K562 (cell line): Measurements from ENCODE around the gene KCNJ14. TPM values are rescaled to one million over a fixed set of nuclear protein-coding genes. Genes with fewer than 3 reads are reported as not detected.
A peak's percentile ranks its signal among the peaks of the same experiment; 100 is the strongest.

ENCODE experiments used
- RBM34 ChIP-seq: fragments of 200-400 bp; formaldehyde crosslinking; IDR thresholded peaks from 2 replicates; pipeline ENCODE4 v1.6.1; 2018; ENCODE audit warnings: low read length, borderline replicate concordance; ENCODE audit not compliant: insufficient read depth
- ZNF384 ChIP-seq: IDR thresholded peaks from 2 replicates; pipeline ENCODE4 v1.6.1; 2012; ENCODE audit warnings: low read depth, low read length, improper control_type of control experiment
- ZNF408 ChIP-seq: fragments of 250-450 bp; sonication (Bioruptor Pico); IDR thresholded peaks from 2 replicates; pipeline ENCODE4 v1.4.0; 2020; ENCODE audit warnings: low read depth, mild to moderate bottlenecking, moderate library complexity
- polyA plus RNA-seq, 8 experiments: library from polyadenylated mRNA; depleted of rRNA in 4 of 8; stranded (reverse) in 5 of 8; unstranded in 3 of 8; fragments of >200 nt; fragmentation: Nextera tagmentation in 2 of 8; fragmentation: Illumina TruSeq in 1 of 8; extraction: Ambion mirVana in 2 of 8; extraction: Trizol in 1 of 8; gene quantifications; 2 replicates each; pipeline versions ENCODE4 v1.2.1 to v1.2.3, GENCODE V29; 2011 to 2014; ENCODE audit warnings: inconsistent platforms in 1 of 8, missing spikeins in 1 of 8
- total RNA-seq, 7 experiments: library from RNA; depleted of rRNA in 6 of 7; stranded (reverse); fragments of >200 nt in 6 of 7; fragmentation: Illumina TruSeq in 2 of 7; extraction: Trizol in 2 of 7; gene quantifications; 2 replicates each; pipeline versions ENCODE4 v1.2.1 to v1.2.3, GENCODE V29; 2011 to 2021; ENCODE audit warnings: low replicate concordance in 1 of 7
- TF ChIP-seq, protein P1 (sequence below): fragments of 450-650 bp; IDR thresholded peaks from 2 replicates; pipeline ENCODE4 v1.6.1; 2017; ENCODE audit warnings: antibody characterized with exemption, mild to moderate bottlenecking
- TF ChIP-seq, protein P2 (sequence below): fragments of 450-650 bp; conservative IDR thresholded peaks from 2 replicates; pipeline ENCODE4 v1.6.1; 2016; ENCODE audit warnings: missing genetic modification characterization, low read depth, mild to moderate bottlenecking, missing compliant biosample characterization, moderate library complexity

Gene KCNJ14
- total and polyA plus RNA-seq, 9 of the 15 experiments (the other 6 are each of a cell fraction or from before 2014, with no cell fraction given), result 0.15 to 1.6 (median 0.49) TPM

DNA sequence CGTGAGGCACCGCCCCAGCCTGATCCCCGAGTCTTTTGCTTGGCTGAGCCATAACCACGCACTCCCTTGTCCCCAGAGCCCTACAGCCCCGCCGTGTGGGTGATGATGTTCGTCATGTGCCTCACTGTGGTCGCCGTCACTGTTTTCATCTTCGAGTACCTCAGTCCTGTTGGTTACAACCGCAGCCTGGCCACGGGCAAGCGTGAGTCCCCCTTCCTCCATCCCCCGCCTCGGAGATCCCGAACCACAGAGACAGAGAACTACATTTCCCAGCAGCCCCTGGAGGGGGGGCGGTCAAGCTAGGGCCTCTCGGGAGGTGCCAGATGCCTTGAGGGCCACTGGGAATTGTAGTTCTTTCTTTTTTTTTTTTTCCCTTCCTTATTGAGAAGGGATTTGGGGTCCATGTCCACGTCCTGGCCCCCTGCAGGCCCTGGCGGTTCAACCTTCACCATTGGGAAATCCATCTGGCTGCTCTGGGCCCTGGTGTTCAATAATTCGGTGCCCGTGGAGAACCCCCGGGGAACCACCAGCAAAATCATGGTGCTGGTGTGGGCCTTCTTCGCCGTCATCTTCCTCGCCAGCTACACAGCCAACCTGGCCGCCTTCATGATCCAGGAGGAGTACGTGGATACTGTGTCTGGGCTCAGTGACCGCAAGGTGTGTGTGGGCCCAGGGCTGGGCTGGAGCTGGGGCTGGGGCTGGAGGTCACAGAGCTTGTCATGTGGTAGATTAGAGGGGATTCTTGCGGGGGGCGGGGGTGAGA lies 36.0 kb upstream of the KCNJ14 start (continued):
- TF ChIP-seq ZNF384, result peak; percentile 72; the same call in 1 of the 2 replicates
- TF ChIP-seq, protein P1, sequence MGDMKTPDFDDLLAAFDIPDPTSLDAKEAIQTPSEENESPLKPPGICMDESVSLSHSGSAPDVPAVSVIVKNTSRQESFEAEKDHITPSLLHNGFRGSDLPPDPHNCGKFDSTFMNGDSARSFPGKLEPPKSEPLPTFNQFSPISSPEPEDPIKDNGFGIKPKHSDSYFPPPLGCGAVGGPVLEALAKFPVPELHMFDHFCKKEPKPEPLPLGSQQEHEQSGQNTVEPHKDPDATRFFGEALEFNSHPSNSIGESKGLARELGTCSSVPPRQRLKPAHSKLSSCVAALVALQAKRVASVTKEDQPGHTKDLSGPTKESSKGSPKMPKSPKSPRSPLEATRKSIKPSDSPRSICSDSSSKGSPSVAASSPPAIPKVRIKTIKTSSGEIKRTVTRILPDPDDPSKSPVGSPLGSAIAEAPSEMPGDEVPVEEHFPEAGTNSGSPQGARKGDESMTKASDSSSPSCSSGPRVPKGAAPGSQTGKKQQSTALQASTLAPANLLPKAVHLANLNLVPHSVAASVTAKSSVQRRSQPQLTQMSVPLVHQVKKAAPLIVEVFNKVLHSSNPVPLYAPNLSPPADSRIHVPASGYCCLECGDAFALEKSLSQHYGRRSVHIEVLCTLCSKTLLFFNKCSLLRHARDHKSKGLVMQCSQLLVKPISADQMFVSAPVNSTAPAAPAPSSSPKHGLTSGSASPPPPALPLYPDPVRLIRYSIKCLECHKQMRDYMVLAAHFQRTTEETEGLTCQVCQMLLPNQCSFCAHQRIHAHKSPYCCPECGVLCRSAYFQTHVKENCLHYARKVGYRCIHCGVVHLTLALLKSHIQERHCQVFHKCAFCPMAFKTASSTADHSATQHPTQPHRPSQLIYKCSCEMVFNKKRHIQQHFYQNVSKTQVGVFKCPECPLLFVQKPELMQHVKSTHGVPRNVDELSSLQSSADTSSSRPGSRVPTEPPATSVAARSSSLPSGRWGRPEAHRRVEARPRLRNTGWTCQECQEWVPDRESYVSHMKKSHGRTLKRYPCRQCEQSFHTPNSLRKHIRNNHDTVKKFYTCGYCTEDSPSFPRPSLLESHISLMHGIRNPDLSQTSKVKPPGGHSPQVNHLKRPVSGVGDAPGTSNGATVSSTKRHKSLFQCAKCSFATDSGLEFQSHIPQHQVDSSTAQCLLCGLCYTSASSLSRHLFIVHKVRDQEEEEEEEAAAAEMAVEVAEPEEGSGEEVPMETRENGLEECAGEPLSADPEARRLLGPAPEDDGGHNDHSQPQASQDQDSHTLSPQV, result peak; percentile 28; the same call in 1 of the 2 replicates
- no peak for TF ChIP-seq ZNF408 (CRISPR knock-in tag)
- no peak for TF ChIP-seq RBM34
- TF ChIP-seq, protein P2, sequence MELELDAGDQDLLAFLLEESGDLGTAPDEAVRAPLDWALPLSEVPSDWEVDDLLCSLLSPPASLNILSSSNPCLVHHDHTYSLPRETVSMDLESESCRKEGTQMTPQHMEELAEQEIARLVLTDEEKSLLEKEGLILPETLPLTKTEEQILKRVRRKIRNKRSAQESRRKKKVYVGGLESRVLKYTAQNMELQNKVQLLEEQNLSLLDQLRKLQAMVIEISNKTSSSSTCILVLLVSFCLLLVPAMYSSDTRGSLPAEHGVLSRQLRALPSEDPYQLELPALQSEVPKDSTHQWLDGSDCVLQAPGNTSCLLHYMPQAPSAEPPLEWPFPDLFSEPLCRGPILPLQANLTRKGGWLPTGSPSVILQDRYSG, result no peak
